HG03378 (cell line): ENCODE results near the gene C2CD3.

Experiments used
- ATAC-seq: cut with Tn5 transposase; IDR thresholded peaks from one replicate; pipeline ENCODE4 v1.9.1; 2021; ENCODE audit warnings: mild to moderate bottlenecking, moderate library complexity; ENCODE audit not compliant: unreplicated experiment

C2CD3 gene

DNA sequence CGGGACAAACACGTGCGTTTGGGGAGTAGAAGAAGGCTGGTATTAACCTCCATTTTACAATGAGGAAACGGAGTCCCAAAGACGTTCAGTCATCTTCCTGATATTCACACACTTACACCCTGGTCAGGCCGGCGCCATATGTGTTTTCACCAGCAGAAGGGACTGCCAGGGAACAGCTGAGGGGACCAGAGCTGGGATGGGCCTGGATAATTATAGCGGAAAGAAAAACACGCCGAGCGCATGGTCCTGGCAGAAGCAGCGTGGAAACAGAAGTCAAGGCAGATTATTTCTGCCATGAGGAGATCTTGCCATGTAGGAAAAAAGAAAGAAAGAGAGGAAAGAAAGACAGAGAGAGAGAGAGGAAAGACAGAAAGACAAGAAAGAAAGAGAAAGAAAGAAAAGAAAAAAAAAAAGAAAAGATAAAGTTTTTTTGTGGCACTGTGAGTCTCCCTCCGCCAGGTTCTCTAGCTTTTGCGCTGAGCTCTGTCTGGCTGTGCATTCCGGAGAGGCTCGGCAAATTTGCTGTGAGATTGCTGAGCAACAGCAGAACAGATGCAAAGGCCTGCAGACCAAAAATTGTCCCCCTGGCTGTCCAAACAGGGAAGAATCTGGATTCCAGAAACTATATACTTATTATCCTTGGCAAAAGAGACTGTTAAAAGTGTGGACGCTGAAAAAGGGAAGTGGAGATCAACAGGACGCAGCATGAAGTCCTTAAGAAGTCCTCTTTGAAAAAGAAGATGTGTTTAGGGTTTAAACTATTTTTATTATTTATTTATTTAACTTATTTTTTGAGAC, 186.9 kb downstream of the C2CD3 start:
- ATAC-seq: no peak

DNA sequence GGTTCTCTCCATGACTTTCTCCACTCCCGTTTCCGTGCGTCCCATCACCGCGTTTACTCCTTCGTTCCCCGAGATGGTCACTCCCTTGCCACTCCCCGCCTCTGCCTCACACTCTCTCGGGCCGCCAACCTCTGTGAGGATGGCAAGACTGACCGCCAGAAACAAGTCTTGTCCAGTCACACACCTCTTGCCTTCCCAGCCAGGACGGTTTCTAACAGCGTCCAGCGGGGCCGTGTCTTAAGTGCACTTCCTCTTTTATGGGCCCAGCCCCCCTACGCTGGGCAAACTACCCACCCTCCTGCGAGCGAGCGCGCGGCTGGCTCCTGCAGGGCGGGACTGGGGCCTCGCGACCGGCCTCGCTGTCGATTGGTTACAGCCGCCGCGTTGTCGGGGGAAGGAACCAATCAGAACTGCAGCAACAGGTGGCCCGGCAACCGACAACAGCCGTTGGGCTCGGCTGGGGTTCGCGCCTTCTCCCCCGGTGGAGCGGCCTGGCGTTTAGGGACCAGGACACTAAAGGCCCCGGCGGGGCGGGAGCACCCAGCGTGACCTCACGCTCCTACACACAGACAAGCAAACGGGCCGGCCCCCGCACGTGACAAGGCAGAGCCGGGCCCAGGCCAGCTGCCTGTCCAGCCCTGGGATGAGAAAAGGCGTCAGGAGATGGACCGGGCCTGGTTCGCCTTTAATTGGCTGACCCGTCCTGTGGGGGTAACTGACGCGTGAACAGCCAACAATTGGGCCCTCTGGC, 187.6 kb downstream of the C2CD3 start:
- ATAC-seq: peak; percentile 51

DNA sequence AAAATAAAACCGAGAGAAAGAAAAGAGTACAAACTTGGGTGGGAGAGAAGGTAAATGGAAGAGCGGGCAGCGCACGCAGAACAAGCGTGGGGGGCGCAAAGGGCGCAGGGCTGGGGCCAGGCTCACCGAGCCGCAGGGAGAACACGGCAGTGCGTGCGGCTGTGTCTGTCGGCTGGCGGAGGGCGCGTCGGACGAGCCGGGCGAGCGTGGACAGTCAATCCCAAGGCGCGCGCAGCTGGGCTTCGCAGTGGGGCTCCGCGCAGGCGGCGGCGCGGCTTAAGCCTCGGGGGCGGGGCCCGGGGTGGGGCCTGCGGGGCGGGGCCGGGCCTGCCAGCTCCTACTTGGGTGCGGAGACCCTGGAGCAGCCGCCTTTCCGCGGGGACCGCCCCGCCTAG, 188.2 kb downstream of the C2CD3 start, which contains the start of gene UCP2:
Gene UCP2, minus strand, starts transcription at position 249 of the 395 bp plus-strand sequence. CDS start 4,465 bp downstream, outside the sequence.
- peak; percentile 32 for ATAC-seq

DNA sequence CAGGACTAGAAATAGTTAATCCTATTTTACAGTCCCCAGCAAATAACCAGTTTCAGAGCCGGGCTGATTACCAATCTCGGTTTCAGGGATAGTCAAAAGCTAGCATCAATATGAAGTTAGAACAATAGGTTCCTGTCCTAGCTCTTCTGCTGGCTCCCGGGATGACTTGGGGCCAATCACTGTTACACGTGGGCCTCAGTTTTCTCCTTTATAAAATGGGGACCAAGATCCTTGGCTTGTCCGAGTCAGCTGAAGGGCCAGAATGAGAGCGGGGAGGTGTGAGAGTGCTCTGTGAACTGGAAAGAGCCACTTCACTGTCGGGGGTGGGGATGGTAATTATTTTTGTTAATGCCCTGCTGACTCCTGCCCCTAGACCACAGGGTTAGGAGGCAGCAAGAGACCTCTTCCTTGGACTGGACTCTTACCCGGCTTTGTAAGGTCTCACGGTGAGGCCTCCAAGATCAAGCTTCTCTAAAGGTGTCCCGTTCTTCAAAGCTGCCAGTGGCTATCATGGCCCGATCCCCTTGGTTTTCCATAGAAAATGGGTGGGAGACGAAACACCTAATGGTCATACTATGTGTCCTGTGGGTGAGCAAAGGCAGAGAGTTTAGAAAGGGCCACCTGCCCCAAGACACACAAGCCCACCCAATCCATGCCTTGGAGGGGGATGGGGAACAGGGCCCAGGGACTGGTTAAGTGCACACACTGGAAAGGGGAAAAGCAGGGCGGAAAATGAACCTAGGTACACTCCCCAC, 189.6 kb downstream of the C2CD3 start:
- no peak for ATAC-seq

DNA sequence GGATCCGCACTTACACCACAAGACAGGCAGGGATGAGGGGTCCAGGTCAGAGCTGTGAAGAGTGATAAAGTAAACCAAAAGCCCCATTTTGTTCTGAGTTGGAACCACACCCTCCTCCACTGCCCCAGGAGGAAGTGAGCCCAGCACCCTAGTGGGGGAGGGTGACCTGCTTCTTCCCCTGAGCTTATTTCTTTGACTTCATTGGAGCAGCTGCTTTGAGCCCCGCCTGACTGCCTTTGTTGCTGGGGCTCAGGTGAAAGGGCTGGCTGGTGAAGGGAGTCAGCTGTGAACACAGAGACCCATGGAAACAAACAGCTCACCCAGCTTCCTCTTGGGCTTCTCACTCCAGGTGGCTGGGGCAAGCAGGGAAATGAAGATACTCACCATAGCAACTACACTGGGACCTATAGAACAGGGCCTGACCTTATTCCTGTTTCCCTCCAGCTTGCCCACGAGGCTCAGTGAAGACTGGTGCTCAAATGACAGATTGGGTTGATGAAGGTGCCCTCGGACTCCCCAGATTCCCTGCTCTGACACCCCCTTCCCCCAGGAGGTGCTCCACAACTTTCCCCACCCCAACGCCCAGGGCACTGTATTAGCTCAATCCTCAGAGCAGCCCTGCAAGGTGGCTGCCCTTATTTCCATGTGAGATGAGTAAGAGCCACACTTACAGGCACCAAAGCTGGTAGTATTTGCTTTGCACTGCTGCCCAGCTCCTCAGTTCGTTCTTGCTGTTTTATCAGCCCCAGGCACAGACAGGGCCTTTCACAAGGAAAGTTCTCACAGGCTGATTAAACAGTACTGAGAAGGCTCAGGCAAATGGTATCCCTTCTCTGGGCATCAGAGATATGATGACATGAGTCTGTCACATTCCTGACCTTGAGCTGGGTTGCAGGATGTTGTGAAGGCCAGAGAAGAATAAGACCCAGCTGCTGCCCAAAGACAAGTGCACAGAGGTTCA, 190.5 kb downstream of the C2CD3 start:
- peak; percentile 44 for ATAC-seq

DNA sequence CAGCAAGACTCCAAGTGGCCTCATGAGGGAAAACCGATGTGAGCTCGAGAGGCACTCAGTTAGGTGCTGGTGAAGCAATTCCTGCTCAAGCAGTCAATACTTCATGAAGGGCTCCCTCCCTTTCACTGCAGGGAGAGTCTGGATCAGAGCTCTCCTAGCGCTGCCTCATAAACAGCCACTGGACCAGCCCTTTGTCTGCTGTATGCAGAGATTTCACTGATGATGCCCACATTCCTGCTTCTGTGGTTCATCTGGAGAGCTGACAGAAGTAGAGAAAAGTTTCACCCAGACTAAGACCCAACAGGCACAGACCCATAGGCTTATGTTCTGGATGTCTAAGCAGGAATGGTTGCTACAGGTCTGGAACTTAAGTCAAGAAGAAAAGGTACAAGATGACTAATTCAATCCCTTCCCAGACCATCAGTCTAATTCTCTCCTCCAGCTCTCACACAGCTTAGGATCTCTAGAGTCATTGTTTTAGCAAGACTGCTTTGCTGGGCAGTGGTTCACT, 192.2 kb downstream of the C2CD3 start:
- no peak for ATAC-seq

DNA sequence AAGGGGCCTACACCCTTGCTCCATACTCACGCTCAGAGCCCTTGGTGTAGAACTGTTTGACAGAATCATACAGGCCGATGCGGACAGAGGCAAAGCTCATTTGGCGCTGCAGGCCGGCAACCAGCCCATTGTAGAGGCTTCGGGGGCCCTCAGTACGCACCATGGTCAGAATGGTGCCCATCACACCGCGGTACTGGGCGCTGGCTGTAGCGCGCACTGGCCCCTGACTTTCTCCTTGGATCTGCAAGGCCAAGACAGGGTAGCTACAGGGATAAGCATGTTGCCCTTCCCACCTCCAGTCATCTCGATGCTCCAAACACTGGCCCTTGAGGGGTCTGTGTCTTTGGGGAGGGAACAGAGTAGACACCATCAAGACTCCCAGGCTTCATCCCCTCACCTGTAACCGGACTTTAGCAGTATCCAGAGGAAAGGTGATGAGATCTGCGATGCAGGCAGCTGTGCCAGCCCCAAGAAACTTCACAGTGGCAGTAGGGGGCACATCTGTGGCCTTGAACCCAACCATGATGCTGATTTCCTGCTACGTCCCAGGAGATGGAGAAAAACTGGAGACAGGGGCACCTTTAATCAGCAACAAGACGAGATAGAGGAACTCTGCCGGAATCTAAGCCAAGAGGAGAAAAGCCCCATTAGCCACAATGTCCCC, 192.8 kb downstream of the C2CD3 start:
- ATAC-seq: no peak

DNA sequence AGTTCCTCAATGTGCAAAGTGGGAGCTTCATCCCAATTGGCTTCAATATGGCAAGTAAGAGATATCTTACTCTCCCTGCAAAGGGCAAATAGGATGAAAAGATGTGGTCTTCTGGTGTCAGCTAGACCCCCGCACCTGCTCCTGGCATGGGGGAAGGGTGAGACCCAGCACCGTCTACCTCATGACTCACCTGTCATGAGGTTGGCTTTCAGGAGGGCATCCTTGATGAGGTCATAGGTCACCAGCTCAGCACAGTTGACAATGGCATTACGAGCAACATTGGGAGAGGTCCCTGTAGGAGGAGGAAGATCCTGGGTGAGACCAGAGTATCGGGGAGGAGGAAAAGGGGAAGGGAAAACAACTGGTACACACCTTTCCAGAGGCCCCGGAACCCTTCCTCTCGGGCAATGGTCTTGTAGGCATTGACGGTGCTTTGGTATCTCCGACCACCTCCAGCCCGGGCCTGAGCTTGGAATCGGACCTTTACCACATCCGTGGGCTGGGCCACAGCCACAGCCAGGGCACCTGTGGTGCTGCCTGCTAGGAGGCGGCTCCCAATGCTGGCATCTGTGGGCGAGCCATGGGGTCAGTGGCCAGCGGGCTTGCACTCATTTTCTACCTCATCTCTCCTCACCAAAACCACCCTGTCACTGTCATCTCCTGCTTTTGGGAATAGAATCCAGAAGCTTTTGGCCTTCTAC, 194.2 kb downstream of the C2CD3 start:
- no peak for ATAC-seq

DNA sequence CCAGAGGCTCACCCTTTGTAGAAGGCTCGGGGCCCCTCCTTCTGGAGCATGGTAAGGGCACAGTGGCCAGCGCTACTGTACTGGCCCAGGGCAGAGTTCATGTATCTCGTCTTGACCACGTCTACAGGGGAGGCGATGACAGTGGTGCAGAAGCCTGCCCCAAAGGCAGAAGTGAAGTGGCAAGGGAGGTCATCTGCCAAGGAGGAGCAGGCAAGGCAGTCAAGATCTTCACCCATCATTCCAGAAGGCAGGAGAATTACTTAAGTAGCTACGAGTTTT, 195.4 kb downstream of the C2CD3 start:
- ATAC-seq: no peak

DNA sequence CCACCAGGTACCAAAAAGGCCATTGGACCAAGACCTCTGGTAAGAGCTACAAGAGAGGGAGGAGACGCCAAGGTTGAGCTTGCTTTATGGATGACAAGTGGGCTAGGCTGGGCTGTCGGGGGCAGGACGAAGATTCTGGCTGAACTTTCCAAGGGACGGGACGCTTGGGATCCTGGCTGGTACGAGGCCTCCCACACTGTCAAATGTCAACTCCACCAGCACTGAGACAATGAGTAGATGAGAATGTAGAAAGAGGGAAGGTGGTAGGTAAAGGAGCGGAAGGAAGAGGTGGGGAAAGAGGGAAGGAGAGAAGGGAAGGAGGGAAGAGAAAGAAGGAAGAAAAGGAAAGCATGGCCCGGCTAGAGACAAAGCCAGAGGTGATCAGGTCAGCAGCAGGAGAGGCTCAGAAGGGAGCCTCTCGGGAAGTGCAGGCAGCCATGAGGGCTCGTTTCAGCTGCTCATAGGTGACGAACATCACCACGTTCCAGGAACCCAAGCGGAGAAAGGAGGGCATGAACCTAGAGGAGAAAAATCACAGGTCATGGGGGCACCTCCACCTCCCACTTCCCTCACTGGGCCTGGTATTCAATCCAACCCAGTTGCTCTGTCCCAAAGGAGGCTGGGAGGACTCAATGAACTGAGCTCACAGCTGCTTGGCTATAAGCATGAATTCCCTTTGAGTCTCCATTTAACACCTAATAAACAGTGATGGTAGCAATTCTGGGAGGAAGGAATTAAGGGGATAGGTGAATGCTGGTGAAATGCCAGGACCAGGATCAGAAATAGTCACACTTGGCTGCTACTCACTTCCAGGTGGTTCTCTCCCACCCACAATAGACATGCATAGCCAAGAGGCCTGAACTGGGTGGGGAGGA, 196.0 kb downstream of the C2CD3 start:
- ATAC-seq: no peak

DNA sequence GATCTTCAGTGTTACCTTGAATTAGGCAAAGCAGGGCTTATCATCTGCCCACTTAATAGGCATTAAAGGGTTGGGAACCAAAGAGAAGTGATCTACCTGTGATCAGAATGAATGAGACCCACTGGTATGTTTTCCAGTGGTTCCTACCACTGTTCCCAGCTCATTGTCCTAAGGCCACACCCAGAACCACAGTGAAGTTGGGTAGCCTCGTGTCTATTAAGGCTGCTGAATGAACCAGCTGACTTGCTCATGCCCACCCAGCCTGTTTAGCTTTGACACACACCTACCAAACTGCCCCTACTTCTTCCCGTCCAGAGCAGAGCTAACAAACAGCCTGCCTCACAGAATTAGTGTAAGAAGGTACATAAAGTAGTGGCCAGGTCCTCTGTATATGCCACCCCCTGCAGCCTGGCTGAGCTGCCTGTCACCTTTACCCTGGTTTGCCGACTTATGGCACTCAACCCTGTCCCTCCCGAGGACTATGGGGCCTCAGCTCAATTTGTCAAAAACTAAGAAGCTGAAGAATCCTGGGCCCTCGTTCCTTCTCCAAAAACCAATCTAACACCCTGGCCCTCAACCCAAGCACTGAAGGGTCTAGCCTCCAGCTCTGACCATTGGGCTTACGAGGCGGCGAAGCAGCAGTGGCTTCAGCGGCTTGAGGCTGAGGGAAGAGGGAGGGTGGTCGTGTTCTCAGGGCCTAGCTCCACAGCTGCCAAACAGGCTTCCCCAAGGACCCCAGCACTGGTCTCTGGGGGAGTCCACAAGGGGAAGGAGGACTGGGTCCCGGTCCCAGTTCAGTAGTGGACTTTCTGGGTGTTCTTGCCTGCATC, 198.0 kb downstream of the C2CD3 start:
- no peak for ATAC-seq

DNA sequence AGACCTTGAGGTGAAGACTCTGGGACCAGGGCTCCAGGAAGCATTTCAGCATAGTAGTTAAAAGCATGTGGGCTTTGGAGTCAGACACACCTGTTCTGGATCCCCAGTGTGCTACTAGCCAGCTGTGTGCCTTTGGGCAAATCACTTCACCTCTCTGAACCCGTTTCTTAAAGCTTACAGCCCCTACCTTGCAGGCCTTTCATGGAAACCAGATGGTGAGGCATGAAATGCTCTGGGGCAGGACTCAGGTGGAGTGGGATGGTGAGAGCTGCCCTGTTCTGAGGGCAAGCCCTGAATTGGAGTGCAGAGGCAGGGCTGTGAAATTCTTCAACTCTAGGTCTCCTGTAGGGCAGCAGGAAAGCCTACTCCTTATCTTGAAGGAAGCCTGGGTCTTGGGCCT, 198.6 kb downstream of the C2CD3 start:
- no peak for ATAC-seq

DNA sequence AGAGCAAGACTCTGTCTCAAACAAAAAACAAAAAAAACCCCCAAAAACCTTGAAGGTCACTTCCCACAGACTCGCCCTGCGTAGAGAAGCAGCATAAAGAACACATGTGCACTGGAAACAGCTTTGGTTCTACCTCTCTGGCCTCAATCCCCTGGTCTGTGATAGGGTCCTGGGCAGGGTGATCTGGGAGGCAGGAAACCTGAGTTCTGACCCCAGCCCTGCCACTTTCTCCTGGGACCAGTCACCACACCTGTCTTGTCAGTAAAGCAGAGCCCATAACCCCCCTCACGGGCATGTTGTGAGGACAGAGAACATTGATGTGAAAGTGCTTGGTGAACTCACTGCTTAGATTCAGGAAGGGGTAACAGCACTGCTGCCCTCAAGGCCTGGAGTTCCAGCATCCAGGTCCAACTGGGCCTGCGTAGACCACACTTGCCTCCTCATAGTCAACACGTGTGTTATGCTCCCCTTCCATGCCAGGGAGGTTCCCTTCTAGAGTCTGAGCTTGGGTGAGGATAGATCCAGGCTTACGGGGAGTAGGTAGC, 199.6 kb downstream of the C2CD3 start:
- ATAC-seq: no peak

DNA sequence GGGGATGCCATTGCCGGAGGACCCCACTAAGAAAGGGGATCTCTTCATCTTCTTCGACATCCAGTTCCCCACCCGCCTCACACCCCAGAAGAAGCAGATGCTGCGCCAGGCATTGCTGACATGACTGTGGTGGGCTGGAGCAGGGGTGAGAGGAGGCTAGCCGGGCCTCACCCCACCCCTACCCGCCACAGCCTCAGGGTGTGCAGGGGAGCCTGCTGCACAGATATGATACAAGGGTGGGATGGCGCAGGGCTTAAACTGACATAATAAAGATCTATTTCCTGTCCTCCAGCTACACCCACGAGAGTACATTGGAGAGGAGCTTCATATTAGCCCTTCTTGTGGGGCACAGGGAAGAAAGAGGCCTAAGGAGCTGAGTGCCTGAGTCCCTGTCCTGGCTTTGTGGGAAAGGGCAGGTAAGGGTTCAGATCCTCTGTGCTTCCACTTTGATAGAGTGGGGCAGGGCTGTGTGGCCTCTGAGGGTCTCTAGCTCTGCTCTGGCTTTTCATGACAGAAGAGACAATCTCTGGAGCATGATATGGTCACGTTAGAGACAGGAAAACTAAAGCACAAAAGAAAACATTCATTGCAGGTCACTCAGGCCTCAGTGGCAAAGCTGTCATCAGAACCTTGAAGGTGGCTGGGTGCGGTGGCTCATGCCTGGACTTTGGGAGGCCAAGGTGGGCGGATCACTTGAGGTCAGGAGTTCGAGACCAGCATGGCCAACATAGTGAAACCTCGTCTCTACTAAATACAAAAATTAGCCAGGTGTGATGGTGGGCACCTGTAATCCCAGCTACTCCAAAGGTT, 200.6 kb downstream of the C2CD3 start:
- ATAC-seq: no peak

DNA sequence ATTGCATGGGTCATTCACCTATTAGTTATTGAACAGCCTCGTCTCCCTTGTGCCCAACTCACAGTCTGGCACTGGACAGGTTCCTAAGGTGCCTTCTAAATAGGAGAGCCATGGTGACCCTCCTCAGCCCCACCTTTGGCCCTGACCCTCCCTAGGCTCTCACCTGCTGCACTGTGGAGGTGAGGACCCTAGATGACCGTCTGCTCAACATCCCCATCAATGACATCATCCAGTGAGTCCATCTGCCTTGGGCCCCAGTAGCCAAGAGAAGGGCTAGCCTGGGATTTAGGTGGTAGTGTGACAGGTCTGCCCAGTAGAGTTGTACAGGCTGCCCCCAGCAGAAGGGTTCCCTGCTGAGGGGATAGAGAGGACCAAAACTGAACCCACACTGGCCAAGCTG, 201.7 kb downstream of the C2CD3 start:
- ATAC-seq: no peak

DNA sequence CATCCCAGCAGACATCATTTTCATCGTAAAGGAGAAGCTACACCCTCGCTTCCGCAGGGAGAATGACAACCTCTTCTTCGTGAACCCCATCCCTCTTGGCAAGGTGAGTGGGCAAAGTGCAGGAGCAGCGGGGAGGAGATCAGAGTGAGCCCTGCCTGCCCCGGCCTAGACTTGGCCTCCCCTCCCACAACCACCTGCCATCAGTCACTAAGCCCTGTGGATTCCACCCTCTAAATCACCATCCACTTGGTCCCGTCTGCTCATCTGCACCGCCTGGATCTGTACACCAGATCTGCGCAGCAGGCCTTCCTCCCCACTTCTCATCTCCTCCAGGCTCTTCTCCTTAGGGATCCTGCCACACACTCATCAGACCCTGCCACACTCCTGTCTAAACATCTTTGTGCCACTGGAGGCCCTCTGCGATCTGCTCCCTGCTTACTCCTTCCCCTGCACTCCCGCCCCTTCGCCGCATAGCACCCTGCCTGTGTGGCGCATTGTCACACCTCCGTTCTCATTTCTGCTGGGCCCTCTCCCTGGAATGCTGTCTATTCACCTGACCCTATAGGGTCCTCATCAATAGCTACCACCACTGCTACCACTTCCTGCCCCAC, 202.3 kb downstream of the C2CD3 start:
- no peak for ATAC-seq
